ENCODE data around the gene ATP9A. TPM values are rescaled to one million over a fixed set of nuclear protein-coding genes. Genes with fewer than 3 reads are reported as not detected.
"Not testable (repeated sequence)": the region's sequence is repeated elsewhere in the genome, so short reads cannot be mapped to it uniquely, and the experiment has no call there.

The ATP9A gene
- polyA plus RNA-seq, 12 donors = 30.6 to 92.7 (median 60.4) TPM

- no peak for DNase-seq
Measured at GRCh38 chr20:51759769-51760510, 8.2 kb downstream of the ATP9A start.

GRCh38 chr20:51758978-51759544 is 9.1 kb downstream of the ATP9A start:
- DNase-seq = no peak

GRCh38 chr20:51757226-51757625 is 11.0 kb downstream of the ATP9A start:
- no peak for DNase-seq

- DNase-seq = no peak
Measured at GRCh38 chr20:51756653-51757052, 11.5 kb downstream of the ATP9A start.

- DNase-seq = not testable (repeated sequence)
Measured at GRCh38 chr20:51753220-51753619, 15.0 kb downstream of the ATP9A start.

- DNase-seq = no peak
Measured at GRCh38 chr20:51752343-51752951, 15.7 kb downstream of the ATP9A start.

- DNase-seq = no peak
Measured at GRCh38 chr20:51750770-51751388, 17.3 kb downstream of the ATP9A start.

- no peak for DNase-seq
Measured at GRCh38 chr20:51750037-51750769, 18.0 kb downstream of the ATP9A start.

GRCh38 chr20:51749674-51750036 is 18.5 kb downstream of the ATP9A start:
- no peak for DNase-seq

- no peak for DNase-seq
Measured at GRCh38 chr20:51747182-51747911, 20.8 kb downstream of the ATP9A start.

GRCh38 chr20:51745804-51746203 is 22.4 kb downstream of the ATP9A start:
- no peak for DNase-seq

- DNase-seq = no peak
Measured at GRCh38 chr20:51740838-51741237, 27.4 kb downstream of the ATP9A start.

- not testable (repeated sequence) for DNase-seq
Measured at GRCh38 chr20:51740308-51740707, 27.9 kb downstream of the ATP9A start.

GRCh38 chr20:51739722-51740249 is 28.4 kb downstream of the ATP9A start:
- DNase-seq = no peak

- no peak for DNase-seq
Measured at GRCh38 chr20:51738877-51739447, 29.2 kb downstream of the ATP9A start.

- not testable (repeated sequence) for DNase-seq
Measured at GRCh38 chr20:51738261-51738660, 29.9 kb downstream of the ATP9A start.

GRCh38 chr20:51736947-51737346 is 31.2 kb downstream of the ATP9A start:
- DNase-seq = no peak

GRCh38 chr20:51735728-51736600 is 32.2 kb downstream of the ATP9A start:
- DNase-seq = no peak

- DNase-seq = no peak
Measured at GRCh38 chr20:51734876-51735720, 33.1 kb downstream of the ATP9A start.
